ENCODE data around the gene WDFY3. TPM values are rescaled to one million over a fixed set of nuclear protein-coding genes. Genes with fewer than 3 reads are reported as not detected.

The WDFY3 gene
- polyA plus RNA-seq, 1 donor (not counting 4 experiments of a cell fraction or from before 2014, with no cell fraction given) = 28.5 TPM

DNA sequence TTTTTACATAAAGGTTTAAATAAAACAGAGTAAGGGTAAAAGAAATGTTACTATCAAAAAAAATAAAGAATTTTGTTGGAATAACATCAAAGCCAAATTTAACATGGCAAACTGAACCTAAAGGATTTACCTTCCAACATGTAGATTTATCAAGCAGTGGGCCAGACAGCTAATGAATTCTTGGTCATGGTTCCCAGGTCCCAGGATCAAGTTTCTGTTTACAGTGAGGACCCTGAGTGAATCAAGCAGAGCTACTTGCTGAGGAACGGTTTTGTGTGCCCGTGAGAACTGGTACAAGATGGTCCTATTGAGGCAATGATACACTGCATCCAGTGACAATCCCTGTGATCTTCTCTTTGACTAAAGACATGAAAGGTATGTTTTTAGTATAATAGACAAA is 226.4 kb downstream of the WDFY3 start:
- Histone ChIP-seq H3K4me2 (ENCODE audit: control insufficient read depth, extremely low read depth, insufficient read depth, low read depth, low read length) (no peak overlapping the region), H2AFZ (ENCODE audit: control insufficient read depth, low read length) (no peak overlapping the region), H3K27ac (ENCODE audit: control insufficient read depth, insufficient read depth, low read length) (no peak overlapping the region), H4K20me1 (ENCODE audit: control insufficient read depth, extremely low read depth, insufficient read depth, low read length) (no peaks in the 10 kb centered on the region), H3K79me2 (ENCODE audit: control insufficient read depth, insufficient read depth, low read length) (no peaks in the 10 kb centered on the region), H3K9me1 (ENCODE audit: control insufficient read depth, extremely low read depth, insufficient read depth, low read length) (no peaks in the 10 kb centered on the region), H3K4me1 (ENCODE audit: control insufficient read depth, extremely low read depth, insufficient read depth, low read length) (no peaks in the 10 kb centered on the region), H3K36me3 (ENCODE audit: control insufficient read depth in 2 of 2, extremely low read depth in 1 of 2, insufficient read depth in 2 of 2, low read length in 2 of 2) (peaks cover 14 to 22% of the 10 kb centered on the region in 2 experiments), H3K27me3 (ENCODE audit: control insufficient read depth, extremely low read depth, insufficient read depth, low read length) (no peaks in the 10 kb centered on the region), H3K9ac (ENCODE audit: control insufficient read depth, extremely low read depth, insufficient read depth, low read length) (no peak overlapping the region), H3K9me3 (ENCODE audit: control insufficient read depth, low read depth, low read length) (no peaks in the 10 kb centered on the region), H3K4me3 (ENCODE audit: control insufficient read depth in 2 of 3, extremely low read depth in 1 of 3, insufficient read depth in 2 of 3, low read depth in 1 of 3, low read length in 3 of 3) (no peak overlapping the region)
- no peak for TF ChIP-seq EZH2 (IDR thresholded peaks at IDR 0.05; ENCODE audit: low read length)
- TF ChIP-seq, protein P1, sequence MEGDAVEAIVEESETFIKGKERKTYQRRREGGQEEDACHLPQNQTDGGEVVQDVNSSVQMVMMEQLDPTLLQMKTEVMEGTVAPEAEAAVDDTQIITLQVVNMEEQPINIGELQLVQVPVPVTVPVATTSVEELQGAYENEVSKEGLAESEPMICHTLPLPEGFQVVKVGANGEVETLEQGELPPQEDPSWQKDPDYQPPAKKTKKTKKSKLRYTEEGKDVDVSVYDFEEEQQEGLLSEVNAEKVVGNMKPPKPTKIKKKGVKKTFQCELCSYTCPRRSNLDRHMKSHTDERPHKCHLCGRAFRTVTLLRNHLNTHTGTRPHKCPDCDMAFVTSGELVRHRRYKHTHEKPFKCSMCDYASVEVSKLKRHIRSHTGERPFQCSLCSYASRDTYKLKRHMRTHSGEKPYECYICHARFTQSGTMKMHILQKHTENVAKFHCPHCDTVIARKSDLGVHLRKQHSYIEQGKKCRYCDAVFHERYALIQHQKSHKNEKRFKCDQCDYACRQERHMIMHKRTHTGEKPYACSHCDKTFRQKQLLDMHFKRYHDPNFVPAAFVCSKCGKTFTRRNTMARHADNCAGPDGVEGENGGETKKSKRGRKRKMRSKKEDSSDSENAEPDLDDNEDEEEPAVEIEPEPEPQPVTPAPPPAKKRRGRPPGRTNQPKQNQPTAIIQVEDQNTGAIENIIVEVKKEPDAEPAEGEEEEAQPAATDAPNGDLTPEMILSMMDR (optimal IDR thresholded peaks at IDR 0.05 in 1 of 3, IDR thresholded peaks at IDR 0.05 in 1 of 3, conservative IDR thresholded peaks at IDR 0.05 in 1 of 3; ENCODE audit: extremely low read depth in 1 of 3, insufficient read depth in 2 of 3, low read length in 3 of 3) = no peak
- dilution Hi-C loops (cut with MboI; ENCODE audit: extremely low pct_ligation_motif_present, low sequenced_read_pairs) = no loop called here
- no peak for FAIRE-seq
- DNase-seq (ENCODE audit: low read depth, low spot score) = no peak

DNA sequence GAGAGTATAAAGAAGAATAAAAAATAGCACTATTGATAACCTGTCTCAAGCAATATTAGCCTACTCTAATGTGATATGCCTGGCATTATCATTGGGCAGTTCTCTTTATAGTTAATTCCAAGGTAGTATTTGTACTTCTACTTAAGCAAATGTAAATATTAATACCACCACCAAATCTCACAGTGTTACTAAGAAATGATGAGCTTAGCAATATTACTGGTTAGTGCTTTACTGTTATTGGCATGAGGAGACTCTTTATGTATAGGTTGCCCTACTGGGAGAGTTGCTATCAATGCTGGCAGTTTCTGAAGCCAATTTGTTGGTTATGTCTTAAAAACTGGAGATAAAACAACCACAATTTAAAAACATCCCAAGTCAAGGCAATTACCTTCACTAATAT is 227.9 kb downstream of the WDFY3 start:
- H3K79me2 ChIP-seq (ENCODE audit: control insufficient read depth, insufficient read depth, low read length) = no peaks in the 10 kb centered on the region
- peaks cover 14 to 23% of the 10 kb centered on the region in 2 experiments for H3K36me3 ChIP-seq (ENCODE audit: control insufficient read depth in 2 of 2, extremely low read depth in 1 of 2, insufficient read depth in 2 of 2, low read length in 2 of 2)
- no peaks in the 10 kb centered on the region for H3K9me1 ChIP-seq (ENCODE audit: control insufficient read depth, extremely low read depth, insufficient read depth, low read length)
- no peak overlapping the region for H3K4me3 ChIP-seq (ENCODE audit: control insufficient read depth in 2 of 3, extremely low read depth in 1 of 3, insufficient read depth in 2 of 3, low read depth in 1 of 3, low read length in 3 of 3)
- no peak overlapping the region for H2AFZ ChIP-seq (ENCODE audit: control insufficient read depth, low read length)
- no peaks in the 10 kb centered on the region for H3K9me3 ChIP-seq (ENCODE audit: control insufficient read depth, low read depth, low read length)
- H3K27ac ChIP-seq (ENCODE audit: control insufficient read depth, insufficient read depth, low read length) = no peak overlapping the region
- TF ChIP-seq EZH2 (IDR thresholded peaks at IDR 0.05; ENCODE audit: low read length) = no peak
- TF ChIP-seq, protein P1 (optimal IDR thresholded peaks at IDR 0.05 in 1 of 3, IDR thresholded peaks at IDR 0.05 in 1 of 3, conservative IDR thresholded peaks at IDR 0.05 in 1 of 3; ENCODE audit: extremely low read depth in 1 of 3, insufficient read depth in 2 of 3, low read length in 3 of 3) = no peak
- no peak for FAIRE-seq
- no peaks in the 10 kb centered on the region for H3K27me3 ChIP-seq (ENCODE audit: control insufficient read depth, extremely low read depth, insufficient read depth, low read length)
- no peak for DNase-seq (ENCODE audit: low read depth, low spot score)
- H3K9ac ChIP-seq (ENCODE audit: control insufficient read depth, extremely low read depth, insufficient read depth, low read length) = no peak overlapping the region
- H4K20me1 ChIP-seq (ENCODE audit: control insufficient read depth, extremely low read depth, insufficient read depth, low read length) = no peaks in the 10 kb centered on the region
- dilution Hi-C loops (cut with MboI; ENCODE audit: extremely low pct_ligation_motif_present, low sequenced_read_pairs) = no loop called here
- no peaks in the 10 kb centered on the region for H3K4me1 ChIP-seq (ENCODE audit: control insufficient read depth, extremely low read depth, insufficient read depth, low read length)
- H3K4me2 ChIP-seq (ENCODE audit: control insufficient read depth, extremely low read depth, insufficient read depth, low read depth, low read length) = no peak overlapping the region
